Loucy (cell line): ENCODE results near the gene DNM3.
A peak's percentile ranks its signal among the peaks of the same experiment; 100 is the strongest.

Experiments used
- H2AFZ ChIP-seq: fragments of 200-600 bp; sonication (generic); 2 replicates; pipeline ENCODE4 v1.6.0; 2016; ENCODE audit warnings: antibody characterized with exemption, mild to moderate bottlenecking, low read length, moderate library complexity
- H3F3A ChIP-seq: fragments of 200-600 bp; 2 replicates; pipeline ENCODE4 v1.6.0; 2016; ENCODE audit warnings: antibody characterized with exemption, low read depth, mild to moderate bottlenecking
- H3K27me3 ChIP-seq: fragments of 200-600 bp; sonication (generic); 2 replicates; pipeline ENCODE4 v1.6.1; 2014; ENCODE audit warnings: low read length, mild to moderate bottlenecking; ENCODE audit not compliant: insufficient read depth, poor library complexity, severe bottlenecking
- H3K36me3 ChIP-seq: fragments of 200-600 bp; sonication (generic); 2 replicates; pipeline ENCODE4 v1.6.1; 2016; ENCODE audit warnings: low read length; ENCODE audit not compliant: insufficient read depth
- H3K4me1 ChIP-seq: fragments of 200-600 bp; sonication (generic); 2 replicates; pipeline ENCODE4 v1.5.1; 2014; ENCODE audit warnings: low read length, mild to moderate bottlenecking; ENCODE audit not compliant: insufficient read depth, poor library complexity, severe bottlenecking
- H3K4me2 ChIP-seq: fragments of 200-600 bp; sonication (generic); 2 replicates; pipeline ENCODE4 v1.6.0; 2014; ENCODE audit warnings: antibody characterized with exemption, low read length, low read depth, mild to moderate bottlenecking; ENCODE audit not compliant: poor library complexity, severe bottlenecking
- H3K4me3 ChIP-seq: fragments of 200-600 bp; sonication (generic); 2 replicates; pipeline ENCODE4 v1.5.1; 2014; ENCODE audit warnings: low read length, mild to moderate bottlenecking, mixed read lengths; ENCODE audit not compliant: poor library complexity, severe bottlenecking
- H3K79me2 ChIP-seq: fragments of 200-600 bp; sonication (generic); 2 replicates; pipeline ENCODE4 v1.6.1; 2014; ENCODE audit warnings: low read length; ENCODE audit not compliant: insufficient read depth
- H3K9ac ChIP-seq: fragments of 200-600 bp; sonication (generic); 2 replicates; pipeline ENCODE4 v1.6.0; 2014; ENCODE audit warnings: mild to moderate bottlenecking, low read depth, low read length, moderate library complexity; ENCODE audit not compliant: poor library complexity, severe bottlenecking
- H3K9me2 ChIP-seq: fragments of 200-600 bp; sonication (generic); replicated peaks from 2 replicates; pipeline ENCODE4 v1.6.1; 2016; ENCODE audit warnings: low read depth, low read length, mixed read lengths
- H3K9me3 ChIP-seq: fragments of 200-600 bp; sonication (generic); 2 replicates; pipeline ENCODE4 v1.6.1; 2014; ENCODE audit warnings: mild to moderate bottlenecking, antibody characterized with exemption, low read length, low read depth; ENCODE audit not compliant: insufficient read depth
- H4K20me1 ChIP-seq: fragments of 200-600 bp; sonication (generic); 2 replicates; pipeline ENCODE4 v1.6.0; 2014; ENCODE audit warnings: antibody characterized with exemption, low read length, mild to moderate bottlenecking; ENCODE audit not compliant: insufficient read depth, poor library complexity, severe bottlenecking
- EZH2phosphoT487 ChIP-seq: fragments of 200-600 bp; IDR thresholded peaks from 2 replicates; pipeline ENCODE4 v1.6.1; 2018; ENCODE audit warnings: antibody characterized with exemption, mild to moderate bottlenecking, moderate library complexity, borderline replicate concordance
- TF ChIP-seq, protein P1 (sequence below): fragments of 200-600 bp; sonication (generic); conservative IDR thresholded peaks from 2 replicates; pipeline ENCODE4 v1.5.1; 2014; ENCODE audit warnings: mild to moderate bottlenecking, antibody characterized with exemption, low read length

DNM3 gene

DNA sequence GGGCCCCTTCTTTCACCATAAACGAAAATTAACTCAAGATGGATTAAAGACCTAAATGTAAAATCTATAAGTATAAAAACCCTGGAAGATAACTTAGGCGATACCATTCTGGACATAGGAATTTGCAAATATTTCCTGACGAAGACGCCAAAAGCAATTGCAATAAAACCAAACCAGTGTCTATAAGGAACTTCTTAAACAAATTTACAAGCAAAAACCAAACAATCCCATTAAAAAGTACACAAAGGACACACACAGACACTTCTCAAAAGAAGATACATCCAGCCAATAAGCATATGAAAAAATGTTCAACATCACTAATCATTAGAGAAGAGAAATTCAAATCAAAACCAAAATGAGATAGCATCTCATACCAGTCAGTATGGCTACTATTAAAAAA lies 500.4 kb downstream of the DNM3 start:
- peaks cover 20% of the 10 kb centered on the region for H3K4me1 ChIP-seq
- H3K4me3 ChIP-seq = no peak overlapping the region
- H3K27me3 ChIP-seq = no peaks in the 10 kb centered on the region
- no peak overlapping the region for H3K4me2 ChIP-seq
- no peaks in the 10 kb centered on the region for H4K20me1 ChIP-seq
- H3K36me3 ChIP-seq = no peaks in the 10 kb centered on the region
- no peaks in the 10 kb centered on the region for H3F3A ChIP-seq
- no peaks in the 10 kb centered on the region for H3K9me2 ChIP-seq
- no peak overlapping the region for H2AFZ ChIP-seq
- TF ChIP-seq, protein P1, sequence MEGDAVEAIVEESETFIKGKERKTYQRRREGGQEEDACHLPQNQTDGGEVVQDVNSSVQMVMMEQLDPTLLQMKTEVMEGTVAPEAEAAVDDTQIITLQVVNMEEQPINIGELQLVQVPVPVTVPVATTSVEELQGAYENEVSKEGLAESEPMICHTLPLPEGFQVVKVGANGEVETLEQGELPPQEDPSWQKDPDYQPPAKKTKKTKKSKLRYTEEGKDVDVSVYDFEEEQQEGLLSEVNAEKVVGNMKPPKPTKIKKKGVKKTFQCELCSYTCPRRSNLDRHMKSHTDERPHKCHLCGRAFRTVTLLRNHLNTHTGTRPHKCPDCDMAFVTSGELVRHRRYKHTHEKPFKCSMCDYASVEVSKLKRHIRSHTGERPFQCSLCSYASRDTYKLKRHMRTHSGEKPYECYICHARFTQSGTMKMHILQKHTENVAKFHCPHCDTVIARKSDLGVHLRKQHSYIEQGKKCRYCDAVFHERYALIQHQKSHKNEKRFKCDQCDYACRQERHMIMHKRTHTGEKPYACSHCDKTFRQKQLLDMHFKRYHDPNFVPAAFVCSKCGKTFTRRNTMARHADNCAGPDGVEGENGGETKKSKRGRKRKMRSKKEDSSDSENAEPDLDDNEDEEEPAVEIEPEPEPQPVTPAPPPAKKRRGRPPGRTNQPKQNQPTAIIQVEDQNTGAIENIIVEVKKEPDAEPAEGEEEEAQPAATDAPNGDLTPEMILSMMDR = no peak
- no peak for TF ChIP-seq EZH2phosphoT487
- no peaks in the 10 kb centered on the region for H3K9me3 ChIP-seq
- H3K9ac ChIP-seq = no peak overlapping the region
- no peaks in the 10 kb centered on the region for H3K79me2 ChIP-seq

- Histone ChIP-seq H3K9me2 (no peaks in the 10 kb centered on the region), H3K4me3 (no peak overlapping the region), H3K27me3 (no peaks in the 10 kb centered on the region), H4K20me1 (no peaks in the 10 kb centered on the region), H3K4me1 (peaks cover 20% of the 10 kb centered on the region), H3K79me2 (no peaks in the 10 kb centered on the region), H3F3A (no peaks in the 10 kb centered on the region), H3K9ac (peak overlapping the region; percentile 33), H3K9me3 (peaks cover 7% of the 10 kb centered on the region), H2AFZ (peak overlapping the region; percentile 23), H3K4me2 (peak overlapping the region; percentile 47), H3K36me3 (no peaks in the 10 kb centered on the region)
- TF ChIP-seq, protein P1 = no peak
- no peak for TF ChIP-seq EZH2phosphoT487
These were observed 501.4 kb downstream of the DNM3 start for GRCh38 chr1:172342584-172343239.

GRCh38 chr1:172343240-172344160 lies 502.2 kb downstream of the DNM3 start:
- TF ChIP-seq, protein P1 = no peak
- TF ChIP-seq EZH2phosphoT487 = no peak
- Histone ChIP-seq H3K4me3 (no peak overlapping the region), H3K9ac (peak overlapping the region; percentile 33), H3K79me2 (no peaks in the 10 kb centered on the region), H4K20me1 (no peaks in the 10 kb centered on the region), H3K4me1 (peaks cover 20% of the 10 kb centered on the region), H3F3A (no peaks in the 10 kb centered on the region), H3K36me3 (no peaks in the 10 kb centered on the region), H3K27me3 (no peaks in the 10 kb centered on the region), H3K9me2 (no peaks in the 10 kb centered on the region), H3K4me2 (peak overlapping the region; percentile 47), H3K9me3 (peaks cover 7% of the 10 kb centered on the region), H2AFZ (peak overlapping the region; percentile 23; the same call in 1 of the 2 replicates)
